ENCODE data around the gene EIF2AK2.

DNA sequence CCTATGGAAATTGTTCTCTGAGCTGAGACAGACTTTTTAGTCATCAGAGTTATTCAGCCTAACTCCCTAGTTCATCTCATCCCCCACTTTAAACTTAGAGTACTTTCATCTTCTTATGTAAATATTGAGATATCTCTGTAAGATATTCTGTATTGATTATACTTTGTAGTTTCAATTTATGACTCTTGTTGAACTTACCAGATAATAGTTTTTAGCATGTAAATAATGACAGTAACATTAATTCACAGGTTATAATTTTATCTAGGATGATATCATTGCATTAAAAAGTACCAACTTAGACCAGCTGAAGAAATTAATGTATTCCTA, 14.8 kb upstream of the EIF2AK2 start:
- TF ChIP-seq POLR2A (IDR thresholded peaks at IDR 0.05; ENCODE audit: low read length) = no peak
- TF ChIP-seq GATA1 (IDR thresholded peaks at IDR 0.05; ENCODE audit: low read depth, low read length) = no peak

Measured in erythroblast (primary cell).